ENCODE measurements around the gene RSPH9.

The RSPH9 gene

GRCh38 chr6:43667245-43668150 lies 22.7 kb downstream of the RSPH9 start:
- in situ Hi-C loops (cut with MboI; ENCODE audit: low sequenced_read_pairs): no loop called here

GRCh38 chr6:43668151-43669028 lies 23.6 kb downstream of the RSPH9 start:
- in situ Hi-C loops (cut with MboI; ENCODE audit: low sequenced_read_pairs): no loop called here

GRCh38 chr6:43669050-43669921 lies 24.4 kb downstream of the RSPH9 start:
- in situ Hi-C loops (cut with MboI; ENCODE audit: low sequenced_read_pairs): no loop called here

GRCh38 chr6:43669922-43670622 lies 25.2 kb downstream of the RSPH9 start:
- in situ Hi-C loops (cut with MboI; ENCODE audit: low sequenced_read_pairs): no loop called here

- in situ Hi-C loops (cut with MboI; ENCODE audit: low sequenced_read_pairs): no loop called here
Observed at GRCh38 chr6:43670623-43670986, 25.8 kb downstream of the RSPH9 start.

- in situ Hi-C loops (cut with MboI; ENCODE audit: low sequenced_read_pairs): no loop called here
Observed at GRCh38 chr6:43671011-43671800, 26.4 kb downstream of the RSPH9 start.

- in situ Hi-C loops (cut with MboI; ENCODE audit: low sequenced_read_pairs): no loop called here
Observed at GRCh38 chr6:43671801-43672690, 27.2 kb downstream of the RSPH9 start.

- in situ Hi-C loops (cut with MboI; ENCODE audit: low sequenced_read_pairs): no loop called here
Observed at GRCh38 chr6:43673444-43674084, 28.7 kb downstream of the RSPH9 start.

GRCh38 chr6:43674291-43674690 lies 29.5 kb downstream of the RSPH9 start:
- in situ Hi-C loops (cut with MboI; ENCODE audit: low sequenced_read_pairs): no loop called here

GRCh38 chr6:43674921-43675320 lies 30.1 kb downstream of the RSPH9 start:
- in situ Hi-C loops (cut with MboI; ENCODE audit: low sequenced_read_pairs): no loop called here

- in situ Hi-C loops (cut with MboI; ENCODE audit: low sequenced_read_pairs): no loop called here
Observed at GRCh38 chr6:43676962-43677606, 32.2 kb downstream of the RSPH9 start.

- in situ Hi-C loops (cut with MboI; ENCODE audit: low sequenced_read_pairs): no loop called here
Observed at GRCh38 chr6:43677759-43678158, 32.9 kb downstream of the RSPH9 start.

- in situ Hi-C loops (cut with MboI; ENCODE audit: low sequenced_read_pairs): no loop called here
Observed at GRCh38 chr6:43678341-43678740, 33.5 kb downstream of the RSPH9 start.

- in situ Hi-C loops (cut with MboI; ENCODE audit: low sequenced_read_pairs): no loop called here
Observed at GRCh38 chr6:43679057-43679456, 34.2 kb downstream of the RSPH9 start.

- in situ Hi-C loops (cut with MboI; ENCODE audit: low sequenced_read_pairs): no loop called here
Observed at GRCh38 chr6:43680308-43681200, 35.7 kb downstream of the RSPH9 start.

- in situ Hi-C loops (cut with MboI; ENCODE audit: low sequenced_read_pairs): no loop called here
Observed at GRCh38 chr6:43681303-43681702, 36.5 kb downstream of the RSPH9 start.

Data from HL-60/S4 (cell line).